Adrenal gland (tissue), 12 donors: ENCODE results near the gene E2F1. TPM values are rescaled to one million over a fixed set of nuclear protein-coding genes. Genes with fewer than 3 reads are reported as not detected.
A peak's percentile ranks its signal among the peaks of the same experiment; 100 is the strongest.

Experiments used
- DNase-seq, 7 donors: peaks; one replicate each; pipeline ENCODE4 v3.0.0-alpha.2; 2019 to 2020
- H3K27ac ChIP-seq, 5 donors: fragments of 200-600 bp; sonication (generic) in 4 of 5; 1 replicate in 3 of 5; 2 replicates in 2 of 5; pipeline versions ENCODE4 v1.5.1 to v1.8.0; 2016 to 2020; ENCODE audit warnings: mild to moderate bottlenecking in 1 of 5
- H3K27me3 ChIP-seq: fragments of 200-600 bp; 2 replicates; pipeline ENCODE4 v1.8.0; 2021
- H3K36me3 ChIP-seq, 2 donors: fragments of 200-600 bp; replicated peaks in 1 of 2; 1 replicate in 1 of 2; 2 replicates in 1 of 2; pipeline versions ENCODE4 v1.5.1 to v1.8.0; 2018 to 2022
- H3K4me1 ChIP-seq, 2 donors: fragments of 200-600 bp; replicated peaks in 1 of 2; 1 replicate in 1 of 2; 2 replicates in 1 of 2; pipeline versions ENCODE4 v1.5.1 to v1.8.0; 2018 to 2021
- H3K4me3 ChIP-seq, 4 donors: fragments of 200-600 bp; sonication (generic) in 3 of 4; one replicate each; pipeline ENCODE4 v1.5.1; 2016 to 2018
- H3K9me3 ChIP-seq, 3 donors: fragments of 200-600 bp; sonication (generic) in 1 of 3; replicated peaks in 1 of 3; 1 replicate in 2 of 3; 2 replicates in 1 of 3; pipeline versions ENCODE4 v1.5.1 to v1.8.0; 2016 to 2021
- CTCF ChIP-seq, 6 experiments: fragments of 450-650 bp in 4 of 6; fragments of 200-600 bp in 2 of 6; sonication (generic) in 1 of 6; IDR thresholded peaks; 1 replicate in 5 of 6; 2 replicates in 1 of 6; pipeline versions ENCODE4 v1.5.1 to v1.8.0; 2016 to 2021; ENCODE audit warnings: antibody characterized with exemption in 6 of 6, mild to moderate bottlenecking in 2 of 6, moderate library complexity in 1 of 6
- POLR2A ChIP-seq, 2 donors: fragments of 450-650 bp; IDR thresholded peaks; one replicate each; pipeline ENCODE4 v1.6.1; 2017; ENCODE audit warnings: antibody characterized with exemption in 2 of 2, mild to moderate bottlenecking in 2 of 2, moderate library complexity in 1 of 2
- WGBS, 4 donors: extraction: QIAGEN DNeasy Blood & Tissue Kit in 2 of 4; methylation state at CpG; one replicate each; pipeline versions ENCODE4 v1.1.5 to v1.1.7; 2013 to 2017; 5-methylcytosine and 5-hydroxymethylcytosine counted together
- intact Hi-C, 2 donors: fragments of 100-400 bp; cut with DNase I; formaldehyde crosslinking; loops; one replicate each; pipeline versions ENCODE4 v1.14.1 to v1.15.0; 2022 to 2023
- polyA plus RNA-seq, 3 donors: library from polyadenylated mRNA; stranded (reverse); fragments of 200-250 nt in 2 of 3; fragments of 350-450 nt in 1 of 3; fragmentation: Illumina TruSeq in 1 of 3; extraction: RNeasy Lipid Tissue Mini Kit (QIAGEN cat#74804) in 1 of 3; gene quantifications; one replicate each; pipeline ENCODE4 v1.2.3, GENCODE V29; 2013 to 2014
- total RNA-seq, 9 donors: library from RNA; depleted of rRNA in 4 of 9; stranded (reverse); fragments of >200 nt in 4 of 9; fragments of 120-200 nt in 1 of 9; fragmentation: NEBNext Ultra II Directional in 1 of 9; extraction: Animal tissue kit (Norgen Biotek cat#: 25700) in 1 of 9; gene quantifications; one replicate each; pipeline versions ENCODE4 v1.1.0 to v1.2.4, GENCODE V29; 2013 to 2023
- donor health status: healthy with polysubstance abuse.
- donor health status: Bipolar disorder and iron deficiency.
- donor health status: DM: yes; HTN: yes; CAD: no.
- donor health status: DM: no; HTN: no; CAD: no.
- donor health status: DM: no; HTN: no; CAD: no.
- donor health status: DM: yes; HTN: yes; CAD: no.

E2F1 gene
- total and polyA plus RNA-seq, 12 donors: 3.0 to 15.7 (median 5.7) TPM

GRCh38 chr20:33719989-33720709 is 34.0 kb upstream of the E2F1 start, which contains the start of gene PXMP4:
Gene PXMP4, minus strand, starts transcription at chr20:33720310. Its CDS starts 103 bp downstream, at chr20:33720207.
- 3 to 5% (median 4%) methylated on average over 10 to 46 of the region's 46 CpGs for WGBS, 4 donors
- Histone ChIP-seq H3K4me1 (peaks cover 8 to 28% of the 10 kb centered on the region in 2 donors), H3K4me3 (peak within 1 kb of the TSS; percentile 22 to 98 (median 54)), H3K9me3 (no peaks in the 10 kb centered on the region), H3K27me3 (no peaks in the 10 kb centered on the region), H3K36me3 (no peaks in the 10 kb centered on the region), H3K27ac (peak within 1 kb of the TSS; percentile 9 to 84 (median 69))
- intact Hi-C loops: loop anchor here in 1 of 2 donors (5.0 kb wide), 1 partner anchor 38 kb away; no protein-coding TSS in a partner anchor
- peak; percentile 91 to 99 (median 94) for DNase-seq
- peak in 1 of 2 donors; percentile 70 for TF ChIP-seq POLR2A (IDR thresholded peaks at IDR 0.05)
- no peak for TF ChIP-seq CTCF (IDR thresholded peaks at IDR 0.05)

DNA sequence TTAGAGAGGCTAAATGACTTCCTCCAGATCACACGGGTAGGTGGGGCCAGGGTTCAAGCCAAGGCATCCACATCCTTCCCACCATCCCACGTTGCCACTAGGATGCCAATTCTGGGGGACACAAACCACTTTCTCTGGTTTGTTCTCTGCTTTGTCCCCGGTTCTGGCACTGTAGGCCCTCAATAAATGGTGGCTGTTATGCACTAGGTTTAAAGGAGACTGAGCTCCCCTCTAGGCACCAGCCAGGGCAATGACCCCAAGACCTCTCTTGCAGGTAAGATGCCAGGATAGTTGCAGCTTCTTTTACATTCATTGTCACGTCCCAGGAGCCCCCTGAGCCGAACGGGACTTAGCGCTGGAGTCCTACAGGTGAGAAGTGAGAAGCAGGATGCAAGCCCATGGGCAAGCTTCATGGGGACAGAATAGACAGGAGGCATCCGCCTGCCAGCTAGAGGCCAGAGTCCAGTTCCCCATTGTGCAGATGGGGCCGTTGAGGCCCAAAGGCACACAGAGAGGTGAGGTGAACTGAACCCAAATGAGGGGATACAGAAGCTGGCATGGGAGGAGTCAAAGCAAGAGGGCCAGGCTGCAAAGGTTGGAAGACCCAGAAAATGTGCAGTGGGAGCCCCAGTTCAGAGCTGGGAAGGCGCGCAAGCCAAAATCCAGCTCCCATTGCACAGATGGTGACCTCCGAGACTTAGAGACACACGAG is 33.2 kb upstream of the E2F1 start:
- Histone ChIP-seq H3K4me3 (peak overlapping the region; percentile 22 to 98 (median 54)), H3K27ac (peak overlapping the region; percentile 9 to 84 (median 69)), H3K36me3 (peaks cover 0 to under 1% of the 10 kb centered on the region in 2 donors), H3K27me3 (no peaks in the 10 kb centered on the region), H3K9me3 (no peaks in the 10 kb centered on the region), H3K4me1 (peaks cover 8 to 28% of the 10 kb centered on the region in 2 donors)
- intact Hi-C loops: no loop called here
- peak in 1 of 7 donors; percentile 21 for DNase-seq
- WGBS, 4 donors: 25 to 55% (median 42%) methylated on average over 9 to 13 of the region's 13 CpGs
- no peak for TF ChIP-seq POLR2A (IDR thresholded peaks at IDR 0.05)
- no peak for TF ChIP-seq CTCF (IDR thresholded peaks at IDR 0.05)

GRCh38 chr20:33716498-33716897 is 30.3 kb upstream of the E2F1 start:
- peaks cover 8 to 35% of the 10 kb centered on the region in 2 donors for H3K4me1 ChIP-seq
- no peaks in the 10 kb centered on the region for H3K9me3 ChIP-seq
- no peak overlapping the region for H3K4me3 ChIP-seq
- intact Hi-C loops: no loop called here
- TF ChIP-seq CTCF (IDR thresholded peaks at IDR 0.05): no peak
- TF ChIP-seq POLR2A (IDR thresholded peaks at IDR 0.05): no peak
- no peak for DNase-seq
- H3K27ac ChIP-seq: peak overlapping the region in 1 of 5 donors; percentile 41
- WGBS, 4 donors: 77 to 89% (median 88%) methylated on average over 2 of the region's 2 CpGs
- H3K36me3 ChIP-seq: peaks cover 0 to 16% of the 10 kb centered on the region in 2 donors
- no peaks in the 10 kb centered on the region for H3K27me3 ChIP-seq

- H3K36me3 ChIP-seq: peaks cover 0 to 16% of the 10 kb centered on the region in 2 donors
- intact Hi-C loops: no loop called here
Measured at GRCh38 chr20:33713865-33714367, 27.7 kb upstream of the E2F1 start.

More at GRCh38 chr20:33713865-33714367, 27.7 kb upstream of the E2F1 start:
- Histone ChIP-seq H3K4me3 (no peak overlapping the region), H3K27ac (peak overlapping the region in 1 of 5 donors; percentile 13), H3K4me1 (peaks cover 2 to 23% of the 10 kb centered on the region in 2 donors), H3K27me3 (no peaks in the 10 kb centered on the region), H3K9me3 (no peaks in the 10 kb centered on the region)
- no peak for TF ChIP-seq CTCF (IDR thresholded peaks at IDR 0.05)
- TF ChIP-seq POLR2A (IDR thresholded peaks at IDR 0.05): no peak
- WGBS, 4 donors: 71 to 85% (median 79%) methylated on average over 8 to 10 of the region's 10 CpGs
- DNase-seq: no peak
